ENCODE measurements around the gene STX8. TPM values are rescaled to one million over a fixed set of nuclear protein-coding genes. Genes with fewer than 3 reads are reported as not detected.

Gene STX8
- total RNA-seq, 1 donor from 2014 or later: 54.8 TPM

DNA sequence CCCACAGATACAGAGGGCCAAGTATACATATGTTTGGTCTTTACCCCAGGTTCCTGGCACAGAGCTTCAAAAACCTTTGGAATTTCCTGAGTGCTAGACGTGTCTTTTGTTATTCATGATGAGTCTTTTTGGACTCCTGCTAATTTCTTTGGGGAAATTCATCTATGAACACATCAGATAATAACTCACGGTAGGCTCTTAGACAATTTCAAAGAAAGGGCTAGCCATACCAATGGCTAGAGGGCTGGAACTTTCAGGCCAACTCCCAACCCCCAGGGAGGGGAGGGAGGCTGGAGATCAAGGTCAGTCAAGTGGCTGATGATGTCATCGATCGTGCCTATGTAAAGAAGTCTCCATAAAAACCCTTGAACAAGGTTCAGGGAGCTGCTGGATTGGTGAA, 101.9 kb downstream of the STX8 start:
- DNase-seq (ENCODE audit: low read depth) (peak; percentile 92), FAIRE-seq (peak; percentile 76)

GRCh38 chr17:9472541-9472940, 103.1 kb downstream of the STX8 start:
- H3K9me3 Mint-ChIP-seq (ENCODE audit: unreplicated experiment): no peaks in the 10 kb centered on the region
- Histone ChIP-seq H3K4me3 (ENCODE audit: insufficient read depth, low read depth, low read length) (no peak overlapping the region), H3K36me3 (ENCODE audit: insufficient read depth, low read length) (no peaks in the 10 kb centered on the region), H3K4me1 (ENCODE audit: insufficient read depth, low read length) (peaks cover 12% of the 10 kb centered on the region), H4K20me1 (ENCODE audit: insufficient read depth, low read length) (no peaks in the 10 kb centered on the region), H3K79me2 (ENCODE audit: insufficient read depth, low read length) (no peaks in the 10 kb centered on the region), H3K27me3 (ENCODE audit: insufficient read depth, low read length) (no peaks in the 10 kb centered on the region), H3K4me2 (ENCODE audit: low read length) (peak overlapping the region; percentile 53), H3K27ac (ENCODE audit: low read depth, low read length) (peak overlapping the region; percentile 63), H3K9ac (ENCODE audit: low read length) (no peak overlapping the region), H2AFZ (ENCODE audit: low read depth, low read length) (no peak overlapping the region), H3K9me3 (ENCODE audit: insufficient read depth, low read depth, low read length) (no peaks in the 10 kb centered on the region)
- H3K27me3 Mint-ChIP-seq (ENCODE audit: low read depth, unreplicated experiment): no peaks in the 10 kb centered on the region
- H3K27ac Mint-ChIP-seq (ENCODE audit: unreplicated experiment): no peak overlapping the region
- peak; percentile 72 for DNase-seq (ENCODE audit: low read depth)
- H3K4me1 Mint-ChIP-seq (ENCODE audit: low read depth, unreplicated experiment): peaks cover 34% of the 10 kb centered on the region
- peaks cover 11% of the 10 kb centered on the region for H3K36me3 Mint-ChIP-seq (ENCODE audit: low read depth, unreplicated experiment)
- no peak for TF ChIP-seq CTCF (IDR thresholded peaks at IDR 0.05; ENCODE audit: insufficient read depth, low read depth, low read length)
- H3K4me3 Mint-ChIP-seq (ENCODE audit: unreplicated experiment): no peak overlapping the region
- FAIRE-seq: no peak

More for the DNA sequence above, 101.9 kb downstream of the STX8 start:
- H3K27me3 Mint-ChIP-seq (ENCODE audit: low read depth, unreplicated experiment): no peaks in the 10 kb centered on the region
- peak overlapping the region; percentile 61 for H3K9ac ChIP-seq (ENCODE audit: low read length)
- H3K27ac ChIP-seq (ENCODE audit: low read depth, low read length): peak overlapping the region; percentile 85
- no peaks in the 10 kb centered on the region for H3K36me3 ChIP-seq (ENCODE audit: insufficient read depth, low read length)
- H3K4me2 ChIP-seq (ENCODE audit: low read length): peak overlapping the region; percentile 65
- no peaks in the 10 kb centered on the region for H3K9me3 Mint-ChIP-seq (ENCODE audit: unreplicated experiment)
- no peaks in the 10 kb centered on the region for H3K9me3 ChIP-seq (ENCODE audit: insufficient read depth, low read depth, low read length)
- H3K4me1 ChIP-seq (ENCODE audit: insufficient read depth, low read length): peaks cover 12% of the 10 kb centered on the region
- TF ChIP-seq EZH2 (IDR thresholded peaks at IDR 0.05; ENCODE audit: insufficient read depth, low read length) (no peak), CTCF (IDR thresholded peaks at IDR 0.05; ENCODE audit: insufficient read depth, low read depth, low read length) (no peak)
- H4K20me1 ChIP-seq (ENCODE audit: insufficient read depth, low read length): no peaks in the 10 kb centered on the region
- H3K27ac Mint-ChIP-seq (ENCODE audit: unreplicated experiment): peak overlapping the region; percentile 55
- no peaks in the 10 kb centered on the region for H3K79me2 ChIP-seq (ENCODE audit: insufficient read depth, low read length)
- H3K27me3 ChIP-seq (ENCODE audit: insufficient read depth, low read length): no peaks in the 10 kb centered on the region
- no peak overlapping the region for H3K4me3 ChIP-seq (ENCODE audit: insufficient read depth, low read depth, low read length)
- peak overlapping the region; percentile 33 for H2AFZ ChIP-seq (ENCODE audit: low read depth, low read length)
- peaks cover 11% of the 10 kb centered on the region for H3K36me3 Mint-ChIP-seq (ENCODE audit: low read depth, unreplicated experiment)
- H3K4me3 Mint-ChIP-seq (ENCODE audit: unreplicated experiment): no peak overlapping the region
- peaks cover 34% of the 10 kb centered on the region for H3K4me1 Mint-ChIP-seq (ENCODE audit: low read depth, unreplicated experiment)

- no peaks in the 10 kb centered on the region for H3K27me3 ChIP-seq (ENCODE audit: insufficient read depth, low read length)
- Mint-ChIP-seq H3K4me3 (ENCODE audit: unreplicated experiment) (no peak overlapping the region), H3K4me1 (ENCODE audit: low read depth, unreplicated experiment) (peaks cover 34% of the 10 kb centered on the region), H3K27me3 (ENCODE audit: low read depth, unreplicated experiment) (no peaks in the 10 kb centered on the region), H3K27ac (ENCODE audit: unreplicated experiment) (no peak overlapping the region), H3K9me3 (ENCODE audit: unreplicated experiment) (no peaks in the 10 kb centered on the region), H3K36me3 (ENCODE audit: low read depth, unreplicated experiment) (peaks cover 11% of the 10 kb centered on the region)
- DNase-seq (ENCODE audit: low read depth) (peak; percentile 89), FAIRE-seq (no peak)
- no peaks in the 10 kb centered on the region for H3K36me3 ChIP-seq (ENCODE audit: insufficient read depth, low read length)
- no peaks in the 10 kb centered on the region for H3K79me2 ChIP-seq (ENCODE audit: insufficient read depth, low read length)
- no peak for TF ChIP-seq EZH2 (IDR thresholded peaks at IDR 0.05; ENCODE audit: insufficient read depth, low read length)
- TF ChIP-seq CTCF (IDR thresholded peaks at IDR 0.05; ENCODE audit: insufficient read depth, low read depth, low read length): no peak
- H3K4me2 ChIP-seq (ENCODE audit: low read length): peak overlapping the region; percentile 53
- no peaks in the 10 kb centered on the region for H4K20me1 ChIP-seq (ENCODE audit: insufficient read depth, low read length)
- peak overlapping the region; percentile 63 for H3K27ac ChIP-seq (ENCODE audit: low read depth, low read length)
- H3K9me3 ChIP-seq (ENCODE audit: insufficient read depth, low read depth, low read length): no peaks in the 10 kb centered on the region
- H3K4me1 ChIP-seq (ENCODE audit: insufficient read depth, low read length): peaks cover 12% of the 10 kb centered on the region
- no peak overlapping the region for H2AFZ ChIP-seq (ENCODE audit: low read depth, low read length)
- H3K9ac ChIP-seq (ENCODE audit: low read length): no peak overlapping the region
- no peak overlapping the region for H3K4me3 ChIP-seq (ENCODE audit: insufficient read depth, low read depth, low read length)
Measured at GRCh38 chr17:9472094-9472493, 103.5 kb downstream of the STX8 start.

Measured in astrocyte (in vitro differentiated cells and primary cell).